Measurements from ENCODE around the gene BARD1. TPM values are rescaled to one million over a fixed set of nuclear protein-coding genes. Genes with fewer than 3 reads are reported as not detected.
"Not testable (repeated sequence)": the region's sequence is repeated elsewhere in the genome, so short reads cannot be mapped to it uniquely, and the experiment has no call there.

BARD1 gene
- total RNA-seq, 2 experiments from 2014 or later: 25.5 to 26.3 TPM

- ChIA-PET CTCF (interaction anchor here (1.2 kb wide), 1 partner anchor 653 kb away, joined by 3 read pairs; no protein-coding TSS in a partner anchor), POLR2A (no interaction called here)
- Mint-ChIP-seq H3K9me3 (no peaks in the 10 kb centered on the region), H3K27me3 (no peaks in the 10 kb centered on the region), H3K27ac (no peak overlapping the region), H3K36me3 (peaks cover 21% of the 10 kb centered on the region), H3K4me3 (no peak overlapping the region), H3K4me1 (ENCODE audit: low read depth) (peaks cover 45% of the 10 kb centered on the region)
- intact Hi-C loops (cut with micrococcal nuclease): loop anchor here (10.0 kb wide), 1 partner anchor 1213 kb away; the partner anchor contains the start of gene MREG
- no peak for DNase-seq
These were observed 7.6 kb downstream of the BARD1 start for GRCh38 chr2:214801768-214802397.

- no peak for DNase-seq
- intact Hi-C loops (cut with micrococcal nuclease): loop anchor here (10.0 kb wide), 1 partner anchor 1214 kb away; the partner anchor contains the start of gene MREG
- Mint-ChIP-seq H3K4me3 (no peak overlapping the region), H3K27ac (no peak overlapping the region), H3K36me3 (peaks cover 22% of the 10 kb centered on the region), H3K27me3 (no peaks in the 10 kb centered on the region), H3K4me1 (ENCODE audit: low read depth) (peaks cover 46% of the 10 kb centered on the region), H3K9me3 (no peaks in the 10 kb centered on the region)
- POLR2A ChIA-PET: no interaction called here
- CTCF ChIA-PET: no interaction called here
These were observed 8.4 kb downstream of the BARD1 start for GRCh38 chr2:214801068-214801467.

- H3K36me3 Mint-ChIP-seq: peaks cover 23% of the 10 kb centered on the region
- no peak overlapping the region for H3K27ac Mint-ChIP-seq
- no peaks in the 10 kb centered on the region for H3K27me3 Mint-ChIP-seq
- ChIA-PET POLR2A (no interaction called here), CTCF (no interaction called here)
- no peak overlapping the region for H3K4me3 Mint-ChIP-seq
- peaks cover 38% of the 10 kb centered on the region for H3K4me1 Mint-ChIP-seq (ENCODE audit: low read depth)
- intact Hi-C loops (cut with micrococcal nuclease): loop anchor here (10.0 kb wide), 1 partner anchor 1215 kb away; the partner anchor contains the start of gene MREG
- H3K9me3 Mint-ChIP-seq: no peaks in the 10 kb centered on the region
- DNase-seq: no peak
These were observed 9.3 kb downstream of the BARD1 start for GRCh38 chr2:214800180-214800579.

- DNase-seq: no peak
- intact Hi-C loops (cut with micrococcal nuclease): no loop called here
- ChIA-PET CTCF (no interaction called here), POLR2A (no interaction called here)
- no peaks in the 10 kb centered on the region for H3K9me3 Mint-ChIP-seq
- H3K27ac Mint-ChIP-seq: no peak overlapping the region
- no peaks in the 10 kb centered on the region for H3K27me3 Mint-ChIP-seq
- H3K4me3 Mint-ChIP-seq: no peak overlapping the region
- H3K4me1 Mint-ChIP-seq (ENCODE audit: low read depth): peaks cover 35% of the 10 kb centered on the region
- peaks cover 20% of the 10 kb centered on the region for H3K36me3 Mint-ChIP-seq
These were observed 12.6 kb downstream of the BARD1 start for GRCh38 chr2:214796911-214797310.

- POLR2A ChIA-PET; H3K27me3 Mint-ChIP-seq; H3K4me1 Mint-ChIP-seq (ENCODE audit: low read depth); DNase-seq; H3K4me3 Mint-ChIP-seq; intact Hi-C loops (cut with micrococcal nuclease); CTCF ChIA-PET; H3K27ac Mint-ChIP-seq: not testable (repeated sequence)
- H3K36me3 Mint-ChIP-seq: peaks cover 65% of the 10 kb centered on the region
- peaks cover 19% of the 10 kb centered on the region for H3K9me3 Mint-ChIP-seq
These were observed 26.3 kb downstream of the BARD1 start for GRCh38 chr2:214783181-214783580.

GRCh38 chr2:214782671-214783070 lies 26.8 kb downstream of the BARD1 start:
- CTCF ChIA-PET: no interaction called here

GRCh38 chr2:214781226-214781625 lies 28.3 kb downstream of the BARD1 start:
- H3K27ac Mint-ChIP-seq: no peak overlapping the region
- no peaks in the 10 kb centered on the region for H3K4me1 Mint-ChIP-seq (ENCODE audit: low read depth)
- CTCF ChIA-PET: no interaction called here
- peaks cover 19% of the 10 kb centered on the region for H3K9me3 Mint-ChIP-seq
- intact Hi-C loops (cut with micrococcal nuclease): no loop called here
- peaks cover 74% of the 10 kb centered on the region for H3K36me3 Mint-ChIP-seq
- H3K27me3 Mint-ChIP-seq: no peaks in the 10 kb centered on the region
- no peak overlapping the region for H3K4me3 Mint-ChIP-seq
- DNase-seq: no peak
- POLR2A ChIA-PET: no interaction called here

More at GRCh38 chr2:214782671-214783070, 26.8 kb downstream of the BARD1 start:
- no peak overlapping the region for H3K27ac Mint-ChIP-seq
- peaks cover 66% of the 10 kb centered on the region for H3K36me3 Mint-ChIP-seq
- H3K4me3 Mint-ChIP-seq: no peak overlapping the region
- intact Hi-C loops (cut with micrococcal nuclease): no loop called here
- H3K9me3 Mint-ChIP-seq: peaks cover 19% of the 10 kb centered on the region
- POLR2A ChIA-PET: no interaction called here
- no peaks in the 10 kb centered on the region for H3K27me3 Mint-ChIP-seq
- no peaks in the 10 kb centered on the region for H3K4me1 Mint-ChIP-seq (ENCODE audit: low read depth)
- no peak for DNase-seq

GRCh38 chr2:214775971-214776370 lies 33.5 kb downstream of the BARD1 start:
- H3K4me1 Mint-ChIP-seq (ENCODE audit: low read depth): no peaks in the 10 kb centered on the region
- H3K27ac Mint-ChIP-seq: no peak overlapping the region
- POLR2A ChIA-PET: no interaction called here
- H3K27me3 Mint-ChIP-seq: no peaks in the 10 kb centered on the region
- no peak overlapping the region for H3K4me3 Mint-ChIP-seq
- H3K9me3 Mint-ChIP-seq: no peaks in the 10 kb centered on the region
- DNase-seq: no peak
- CTCF ChIA-PET: no interaction called here
- intact Hi-C loops (cut with micrococcal nuclease): no loop called here
- peaks cover 46% of the 10 kb centered on the region for H3K36me3 Mint-ChIP-seq

GRCh38 chr2:214774108-214774507 lies 35.4 kb downstream of the BARD1 start:
- DNase-seq: no peak
- intact Hi-C loops (cut with micrococcal nuclease): no loop called here
- H3K4me3 Mint-ChIP-seq: no peak overlapping the region
- no peaks in the 10 kb centered on the region for H3K27me3 Mint-ChIP-seq
- POLR2A ChIA-PET: no interaction called here
- CTCF ChIA-PET: no interaction called here
- H3K27ac Mint-ChIP-seq: no peak overlapping the region
- H3K4me1 Mint-ChIP-seq (ENCODE audit: low read depth): no peaks in the 10 kb centered on the region
- no peaks in the 10 kb centered on the region for H3K9me3 Mint-ChIP-seq
- H3K36me3 Mint-ChIP-seq: peaks cover 32% of the 10 kb centered on the region

GRCh38 chr2:214772443-214773015 lies 37.0 kb downstream of the BARD1 start:
- CTCF ChIA-PET: no interaction called here
- H3K4me3 Mint-ChIP-seq: no peak overlapping the region
- no peak overlapping the region for H3K27ac Mint-ChIP-seq
- no peak for DNase-seq
- H3K36me3 Mint-ChIP-seq: peaks cover 38% of the 10 kb centered on the region
- H3K9me3 Mint-ChIP-seq: no peaks in the 10 kb centered on the region
- POLR2A ChIA-PET: no interaction called here
- no peaks in the 10 kb centered on the region for H3K4me1 Mint-ChIP-seq (ENCODE audit: low read depth)
- no peaks in the 10 kb centered on the region for H3K27me3 Mint-ChIP-seq
- intact Hi-C loops (cut with micrococcal nuclease): no loop called here

- CTCF ChIA-PET: no interaction called here
- Mint-ChIP-seq H3K9me3 (no peaks in the 10 kb centered on the region), H3K36me3 (peaks cover 55% of the 10 kb centered on the region), H3K27ac (no peak overlapping the region), H3K4me1 (ENCODE audit: low read depth) (no peaks in the 10 kb centered on the region), H3K4me3 (no peak overlapping the region), H3K27me3 (no peaks in the 10 kb centered on the region)
- POLR2A ChIA-PET: no interaction called here
- DNase-seq: no peak
- intact Hi-C loops (cut with micrococcal nuclease): no loop called here
These were observed 44.3 kb downstream of the BARD1 start for GRCh38 chr2:214765180-214765579.

- no peak for DNase-seq
- Mint-ChIP-seq H3K9me3 (no peaks in the 10 kb centered on the region), H3K4me1 (ENCODE audit: low read depth) (no peaks in the 10 kb centered on the region), H3K27ac (no peak overlapping the region), H3K27me3 (no peaks in the 10 kb centered on the region), H3K36me3 (peaks cover 53% of the 10 kb centered on the region), H3K4me3 (no peak overlapping the region)
- ChIA-PET CTCF (no interaction called here), POLR2A (no interaction called here)
- intact Hi-C loops (cut with micrococcal nuclease): no loop called here
These were observed 56.0 kb downstream of the BARD1 start for GRCh38 chr2:214753455-214753854.

- Mint-ChIP-seq H3K4me1 (ENCODE audit: low read depth) (no peaks in the 10 kb centered on the region), H3K4me3 (no peak overlapping the region), H3K27ac (no peak overlapping the region), H3K27me3 (no peaks in the 10 kb centered on the region), H3K9me3 (no peaks in the 10 kb centered on the region), H3K36me3 (peaks cover 51% of the 10 kb centered on the region)
- CTCF ChIA-PET: no interaction called here
- DNase-seq: no peak
- POLR2A ChIA-PET: no interaction called here
- intact Hi-C loops (cut with micrococcal nuclease): loop anchor here (2.0 kb wide), 1 partner anchor 14 kb away; no protein-coding TSS in a partner anchor
These were observed 59.0 kb downstream of the BARD1 start for GRCh38 chr2:214750529-214750928.

All from activated CD4-positive, alpha-beta memory T cell treated with anti-CD3 and anti-CD28 coated beads for 36 hours (primary cell).